Measurements from ENCODE around the gene MAPK7.

Gene MAPK7

DNA sequence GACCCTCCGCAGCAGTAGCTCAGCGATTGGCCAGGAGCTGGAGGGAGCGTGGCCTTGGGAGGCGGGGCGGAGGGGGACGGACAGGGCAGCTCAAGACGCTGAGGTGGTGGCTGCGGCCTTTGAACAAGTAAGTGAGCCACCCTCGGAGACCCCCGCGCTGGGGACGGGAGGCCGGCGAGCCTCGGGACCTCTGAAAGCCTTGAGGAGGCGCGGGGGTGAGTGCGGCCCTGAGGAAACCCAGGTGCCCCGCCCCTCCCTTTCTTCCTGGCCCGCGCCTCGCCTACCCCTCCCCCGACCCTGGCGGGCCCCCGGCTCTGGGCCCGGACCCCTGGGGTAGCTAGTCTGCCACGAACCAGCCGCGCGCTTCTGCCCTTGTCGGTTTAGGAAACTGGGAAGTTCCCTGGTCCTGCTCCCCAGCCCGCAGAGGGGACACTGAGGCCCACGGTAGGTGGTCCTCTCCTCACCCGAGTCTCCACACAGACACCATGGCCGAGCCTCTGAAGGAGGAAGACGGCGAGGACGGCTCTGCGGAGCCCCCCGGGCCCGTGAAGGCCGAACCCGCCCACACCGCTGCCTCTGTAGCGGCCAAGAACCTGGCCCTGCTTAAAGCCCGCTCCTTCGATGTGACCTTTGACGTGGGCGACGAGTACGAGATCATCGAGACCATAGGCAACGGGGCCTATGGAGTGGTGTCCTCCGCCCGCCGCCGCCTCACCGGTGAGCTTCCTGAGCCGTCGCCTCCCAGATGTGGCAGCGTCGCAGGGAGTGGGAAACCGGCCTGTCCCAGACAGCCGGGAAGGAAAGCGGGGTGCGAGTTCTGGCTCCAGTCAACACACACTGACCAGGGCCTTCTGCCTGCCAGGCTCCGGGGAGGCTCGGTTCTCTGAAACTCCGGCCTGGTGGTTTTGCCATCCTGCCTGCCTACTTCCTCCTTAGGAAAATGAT, at the start of gene MAPK7 (continued):
- no peak for TF ChIP-seq ZNF660 (tag by site-specific recombination; IDR thresholded peaks at IDR 0.05)
- no peak for TF ChIP-seq MYNN (tag by site-specific recombination; IDR thresholded peaks at IDR 0.05; ENCODE audit: borderline replicate concordance)
- TF ChIP-seq, protein P1, sequence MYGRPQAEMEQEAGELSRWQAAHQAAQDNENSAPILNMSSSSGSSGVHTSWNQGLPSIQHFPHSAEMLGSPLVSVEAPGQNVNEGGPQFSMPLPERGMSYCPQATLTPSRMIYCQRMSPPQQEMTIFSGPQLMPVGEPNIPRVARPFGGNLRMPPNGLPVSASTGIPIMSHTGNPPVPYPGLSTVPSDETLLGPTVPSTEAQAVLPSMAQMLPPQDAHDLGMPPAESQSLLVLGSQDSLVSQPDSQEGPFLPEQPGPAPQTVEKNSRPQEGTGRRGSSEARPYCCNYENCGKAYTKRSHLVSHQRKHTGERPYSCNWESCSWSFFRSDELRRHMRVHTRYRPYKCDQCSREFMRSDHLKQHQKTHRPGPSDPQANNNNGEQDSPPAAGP (tag by site-specific recombination; IDR thresholded peaks at IDR 0.05), result 0 out of 2 replicates have a peak, but pooled peaks have one; percentile 17
- no peak for TF ChIP-seq MZF1 (tag by site-specific recombination; IDR thresholded peaks at IDR 0.05; ENCODE audit: borderline replicate concordance)
- no peak for TF ChIP-seq ZNF549 (tag by site-specific recombination; IDR thresholded peaks at IDR 0.05)
- no peak for TF ChIP-seq ZNF354C (tag by site-specific recombination; IDR thresholded peaks at IDR 0.05; ENCODE audit: borderline replicate concordance, low read depth)
- no peak for TF ChIP-seq ZNF747 (tag by site-specific recombination; IDR thresholded peaks at IDR 0.05)
- TF ChIP-seq, protein P2, sequence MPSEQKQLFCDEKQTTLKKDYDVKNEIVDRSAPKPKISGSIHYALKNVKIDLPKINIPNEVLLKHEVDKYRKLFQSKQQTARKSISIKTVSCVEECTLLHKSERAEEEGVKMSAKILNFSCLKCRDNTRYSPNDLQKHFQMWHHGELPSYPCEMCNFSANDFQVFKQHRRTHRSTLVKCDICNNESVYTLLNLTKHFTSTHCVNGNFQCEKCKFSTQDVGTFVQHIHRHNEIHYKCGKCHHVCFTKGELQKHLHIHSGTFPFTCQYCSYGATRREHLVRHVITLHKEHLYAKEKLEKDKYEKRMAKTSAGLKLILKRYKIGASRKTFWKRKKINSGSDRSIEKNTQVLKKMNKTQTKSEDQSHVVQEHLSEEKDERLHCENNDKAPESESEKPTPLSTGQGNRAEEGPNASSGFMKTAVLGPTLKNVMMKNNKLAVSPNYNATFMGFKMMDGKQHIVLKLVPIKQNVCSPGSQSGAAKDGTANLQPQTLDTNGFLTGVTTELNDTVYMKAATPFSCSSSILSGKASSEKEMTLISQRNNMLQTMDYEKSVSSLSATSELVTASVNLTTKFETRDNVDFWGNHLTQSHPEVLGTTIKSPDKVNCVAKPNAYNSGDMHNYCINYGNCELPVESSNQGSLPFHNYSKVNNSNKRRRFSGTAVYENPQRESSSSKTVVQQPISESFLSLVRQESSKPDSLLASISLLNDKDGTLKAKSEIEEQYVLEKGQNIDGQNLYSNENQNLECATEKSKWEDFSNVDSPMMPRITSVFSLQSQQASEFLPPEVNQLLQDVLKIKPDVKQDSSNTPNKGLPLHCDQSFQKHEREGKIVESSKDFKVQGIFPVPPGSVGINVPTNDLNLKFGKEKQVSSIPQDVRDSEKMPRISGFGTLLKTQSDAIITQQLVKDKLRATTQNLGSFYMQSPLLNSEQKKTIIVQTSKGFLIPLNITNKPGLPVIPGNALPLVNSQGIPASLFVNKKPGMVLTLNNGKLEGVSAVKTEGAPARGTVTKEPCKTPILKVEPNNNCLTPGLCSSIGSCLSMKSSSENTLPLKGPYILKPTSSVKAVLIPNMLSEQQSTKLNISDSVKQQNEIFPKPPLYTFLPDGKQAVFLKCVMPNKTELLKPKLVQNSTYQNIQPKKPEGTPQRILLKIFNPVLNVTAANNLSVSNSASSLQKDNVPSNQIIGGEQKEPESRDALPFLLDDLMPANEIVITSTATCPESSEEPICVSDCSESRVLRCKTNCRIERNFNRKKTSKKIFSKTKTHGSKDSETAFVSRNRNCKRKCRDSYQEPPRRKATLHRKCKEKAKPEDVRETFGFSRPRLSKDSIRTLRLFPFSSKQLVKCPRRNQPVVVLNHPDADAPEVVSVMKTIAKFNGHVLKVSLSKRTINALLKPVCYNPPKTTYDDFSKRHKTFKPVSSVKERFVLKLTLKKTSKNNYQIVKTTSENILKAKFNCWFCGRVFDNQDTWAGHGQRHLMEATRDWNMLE (tag by site-specific recombination; conservative IDR thresholded peaks at IDR 0.05; ENCODE audit: low read depth), result no peak
- no peak for TF ChIP-seq GFI1B (tag by site-specific recombination; IDR thresholded peaks at IDR 0.05)
- no peak for TF ChIP-seq IKZF3 (tag by site-specific recombination; IDR thresholded peaks at IDR 0.05)
- TF ChIP-seq, protein P3, sequence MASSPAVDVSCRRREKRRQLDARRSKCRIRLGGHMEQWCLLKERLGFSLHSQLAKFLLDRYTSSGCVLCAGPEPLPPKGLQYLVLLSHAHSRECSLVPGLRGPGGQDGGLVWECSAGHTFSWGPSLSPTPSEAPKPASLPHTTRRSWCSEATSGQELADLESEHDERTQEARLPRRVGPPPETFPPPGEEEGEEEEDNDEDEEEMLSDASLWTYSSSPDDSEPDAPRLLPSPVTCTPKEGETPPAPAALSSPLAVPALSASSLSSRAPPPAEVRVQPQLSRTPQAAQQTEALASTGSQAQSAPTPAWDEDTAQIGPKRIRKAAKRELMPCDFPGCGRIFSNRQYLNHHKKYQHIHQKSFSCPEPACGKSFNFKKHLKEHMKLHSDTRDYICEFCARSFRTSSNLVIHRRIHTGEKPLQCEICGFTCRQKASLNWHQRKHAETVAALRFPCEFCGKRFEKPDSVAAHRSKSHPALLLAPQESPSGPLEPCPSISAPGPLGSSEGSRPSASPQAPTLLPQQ (tag by site-specific recombination; IDR thresholded peaks at IDR 0.05), result peak; percentile 65
- TF ChIP-seq ZNF830 (tag by site-specific recombination; IDR thresholded peaks at IDR 0.05; ENCODE audit: low read depth), result no peak
- no peak for TF ChIP-seq KLF1 (tag by site-specific recombination; IDR thresholded peaks at IDR 0.05)
- TF ChIP-seq ZFP3 (tag by site-specific recombination; IDR thresholded peaks at IDR 0.05; ENCODE audit: low read depth), result no peak
- TF ChIP-seq ZSCAN30 (tag by site-specific recombination; IDR thresholded peaks at IDR 0.05), result 0 out of 2 replicates have a peak, but pooled peaks have one; percentile 12
- 0 out of 2 replicates have a peak, but pooled peaks have one; percentile 40 for TF ChIP-seq ZNF561 (tag by site-specific recombination; IDR thresholded peaks at IDR 0.05; ENCODE audit: borderline replicate concordance)
- no peak for TF ChIP-seq ZNF571 (tag by site-specific recombination; IDR thresholded peaks at IDR 0.05)
- TF ChIP-seq HOXA7 (CRISPR knock-in tag; IDR thresholded peaks at IDR 0.05; ENCODE audit: borderline replicate concordance), result no peak
- TF ChIP-seq, protein P4, sequence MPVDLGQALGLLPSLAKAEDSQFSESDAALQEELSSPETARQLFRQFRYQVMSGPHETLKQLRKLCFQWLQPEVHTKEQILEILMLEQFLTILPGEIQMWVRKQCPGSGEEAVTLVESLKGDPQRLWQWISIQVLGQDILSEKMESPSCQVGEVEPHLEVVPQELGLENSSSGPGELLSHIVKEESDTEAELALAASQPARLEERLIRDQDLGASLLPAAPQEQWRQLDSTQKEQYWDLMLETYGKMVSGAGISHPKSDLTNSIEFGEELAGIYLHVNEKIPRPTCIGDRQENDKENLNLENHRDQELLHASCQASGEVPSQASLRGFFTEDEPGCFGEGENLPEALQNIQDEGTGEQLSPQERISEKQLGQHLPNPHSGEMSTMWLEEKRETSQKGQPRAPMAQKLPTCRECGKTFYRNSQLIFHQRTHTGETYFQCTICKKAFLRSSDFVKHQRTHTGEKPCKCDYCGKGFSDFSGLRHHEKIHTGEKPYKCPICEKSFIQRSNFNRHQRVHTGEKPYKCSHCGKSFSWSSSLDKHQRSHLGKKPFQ (tag by site-specific recombination; IDR thresholded peaks at IDR 0.05), result no peak
- no peak; the same call in none of the 2 replicates for TF ChIP-seq ZFHX2 (tag by site-specific recombination; conservative IDR thresholded peaks at IDR 0.05)
- no peak for TF ChIP-seq ZNF366 (tag by site-specific recombination; conservative IDR thresholded peaks at IDR 0.05)
- TF ChIP-seq ZNF37A (tag by site-specific recombination; IDR thresholded peaks at IDR 0.05), result no peak
- TF ChIP-seq ZNF132 (tag by site-specific recombination; IDR thresholded peaks at IDR 0.05; ENCODE audit: borderline replicate concordance), result no peak
- TF ChIP-seq ZFP37 (tag by site-specific recombination; IDR thresholded peaks at IDR 0.05), result no peak
- 0 out of 2 replicates have a peak, but pooled peaks have one; percentile 8 for TF ChIP-seq ZNF423 (tag by site-specific recombination; IDR thresholded peaks at IDR 0.05)
- no peak for TF ChIP-seq BCL11A (tag by site-specific recombination; IDR thresholded peaks at IDR 0.05; ENCODE audit: low read depth)
- no peak for TF ChIP-seq ZFP41 (tag by site-specific recombination; IDR thresholded peaks at IDR 0.05; ENCODE audit: borderline replicate concordance)
- TF ChIP-seq OVOL3 (tag by site-specific recombination; IDR thresholded peaks at IDR 0.05), result no peak
- no peak for TF ChIP-seq ZNF302 (tag by site-specific recombination; IDR thresholded peaks at IDR 0.05; ENCODE audit: low read depth)
- TF ChIP-seq ZNF114 (tag by site-specific recombination; IDR thresholded peaks at IDR 0.05), result no peak
- TF ChIP-seq ZNF501 (tag by site-specific recombination; IDR thresholded peaks at IDR 0.05), result no peak
- TF ChIP-seq ZNF776 (tag by site-specific recombination; IDR thresholded peaks at IDR 0.05; ENCODE audit: borderline replicate concordance), result no peak
